Psoas muscle (tissue), 8 donors: ENCODE results near the gene CRYBA2. TPM values are rescaled to one million over a fixed set of nuclear protein-coding genes. Genes with fewer than 3 reads are reported as not detected.

Source experiments
- ATAC-seq, 4 donors: fragments of 200-7000 bp; cut with Tn5 transposase; one replicate each; pipeline ENCODE4 v1.9.1; 2020; ENCODE audit warnings: moderate library complexity in 3 of 4, mild to moderate bottlenecking in 2 of 4
- DNase-seq, 2 donors: peaks; one replicate each; pipeline ENCODE4 v3.0.0-alpha.2; 2020
- H3K27ac ChIP-seq: fragments of 200-600 bp; one replicate; pipeline ENCODE4 v1.8.0; 2022
- H3K27me3 ChIP-seq, 3 donors: fragments of 200-600 bp in 1 of 3; one replicate each; pipeline versions ENCODE4 v1.6.1 to v1.8.0; 2013 to 2022; ENCODE audit warnings: low read length in 2 of 3, mild to moderate bottlenecking in 2 of 3, moderate library complexity in 1 of 3; ENCODE audit not compliant: insufficient read depth in 3 of 3
- H3K36me3 ChIP-seq, 2 donors: fragments of 200-600 bp in 1 of 2; one replicate each; pipeline versions ENCODE4 v1.6.1 to v1.8.0; 2013 to 2022; ENCODE audit warnings: low read depth in 1 of 2, mild to moderate bottlenecking in 1 of 2, moderate library complexity in 1 of 2; ENCODE audit not compliant: insufficient read depth in 1 of 2
- H3K4me1 ChIP-seq: fragments of 200-600 bp; one replicate; pipeline ENCODE4 v1.8.0; 2022
- H3K4me3 ChIP-seq: fragments of 200-600 bp; one replicate; pipeline ENCODE4 v1.8.0; 2022; ENCODE audit warnings: mild to moderate bottlenecking
- H3K9me3 ChIP-seq: fragments of 200-600 bp; one replicate; pipeline ENCODE4 v1.8.0; 2022
- WGBS, 3 donors: extraction: QIAGEN DNeasy Blood & Tissue Kit; methylation state at CpG; one replicate each; pipeline versions ENCODE4 v1.1.6 to v1.1.7; 2013; 5-methylcytosine and 5-hydroxymethylcytosine counted together
- intact Hi-C, 2 donors: fragments of 100-400 bp; cut with DNase I; formaldehyde crosslinking; loops; one replicate each; pipeline versions ENCODE4 v1.11.0 to v1.14.2; 2022
- polyA plus RNA-seq, 3 donors: library from polyadenylated mRNA; stranded (reverse); fragments of 200-250 nt; gene quantifications; one replicate each; pipeline ENCODE4 v1.2.3, GENCODE V29; 2013
- total RNA-seq, 4 donors: library from RNA; stranded (reverse); fragmentation: NEBNext Ultra II Directional in 2 of 4; extraction: Animal tissue kit (Norgen Biotek cat#: 25700) in 2 of 4; gene quantifications; one replicate each; pipeline versions ENCODE4 v1.2.1 to v1.2.4, GENCODE V29; 2021 to 2023
- TF ChIP-seq, protein P1 (sequence below): fragments of 200-600 bp; IDR thresholded peaks from one replicate; pipeline ENCODE4 v1.8.0; 2022; ENCODE audit warnings: antibody characterized with exemption
- donor health status: healthy with polysubstance abuse.
- donor health status: DM: no; HTN: no; CAD: no; lungs with moderate emphysema.
- donor health status: Bipolar disorder and iron deficiency.
- donor health status: healthy.
- donor health status: DM: yes; HTN: yes; CAD: no.
- donor health status: DM: no; HTN: no; CAD: no.
- donor health status: DM: no; HTN: no; CAD: no.
- donor health status: DM: yes; HTN: yes; CAD: no.

Gene CRYBA2
- total and polyA plus RNA-seq, 7 donors: 0.08 TPM; not detected in 6

- TF ChIP-seq, protein P1, sequence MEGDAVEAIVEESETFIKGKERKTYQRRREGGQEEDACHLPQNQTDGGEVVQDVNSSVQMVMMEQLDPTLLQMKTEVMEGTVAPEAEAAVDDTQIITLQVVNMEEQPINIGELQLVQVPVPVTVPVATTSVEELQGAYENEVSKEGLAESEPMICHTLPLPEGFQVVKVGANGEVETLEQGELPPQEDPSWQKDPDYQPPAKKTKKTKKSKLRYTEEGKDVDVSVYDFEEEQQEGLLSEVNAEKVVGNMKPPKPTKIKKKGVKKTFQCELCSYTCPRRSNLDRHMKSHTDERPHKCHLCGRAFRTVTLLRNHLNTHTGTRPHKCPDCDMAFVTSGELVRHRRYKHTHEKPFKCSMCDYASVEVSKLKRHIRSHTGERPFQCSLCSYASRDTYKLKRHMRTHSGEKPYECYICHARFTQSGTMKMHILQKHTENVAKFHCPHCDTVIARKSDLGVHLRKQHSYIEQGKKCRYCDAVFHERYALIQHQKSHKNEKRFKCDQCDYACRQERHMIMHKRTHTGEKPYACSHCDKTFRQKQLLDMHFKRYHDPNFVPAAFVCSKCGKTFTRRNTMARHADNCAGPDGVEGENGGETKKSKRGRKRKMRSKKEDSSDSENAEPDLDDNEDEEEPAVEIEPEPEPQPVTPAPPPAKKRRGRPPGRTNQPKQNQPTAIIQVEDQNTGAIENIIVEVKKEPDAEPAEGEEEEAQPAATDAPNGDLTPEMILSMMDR: no peak
- ATAC-seq (no peak), DNase-seq (peak in 1 of 2 donors; percentile 30)
- Histone ChIP-seq H3K9me3 (no peaks in the 10 kb centered on the region), H3K4me3 (no peak overlapping the region), H3K4me1 (no peaks in the 10 kb centered on the region), H3K36me3 (no peaks in the 10 kb centered on the region), H3K27ac (no peak overlapping the region), H3K27me3 (no peaks in the 10 kb centered on the region)
- intact Hi-C loops: no loop called here
- 82 to 85% (median 83%) methylated on average over 7 of the region's 7 CpGs for WGBS, 3 donors
These were observed 25.1 kb upstream of the CRYBA2 start for GRCh38 chr2:219018286-219018685.

GRCh38 chr2:219017201-219017931, 24.1 kb upstream of the CRYBA2 start:
- H3K27ac ChIP-seq: no peak overlapping the region
- H3K4me3 ChIP-seq: no peak overlapping the region
- intact Hi-C loops: no loop called here
- no peaks in the 10 kb centered on the region for H3K9me3 ChIP-seq
- TF ChIP-seq, protein P1: no peak
- H3K27me3 ChIP-seq: no peaks in the 10 kb centered on the region
- DNase-seq: peak in 1 of 2 donors; percentile 34
- no peaks in the 10 kb centered on the region for H3K36me3 ChIP-seq
- no peaks in the 10 kb centered on the region for H3K4me1 ChIP-seq
- peak in 1 of 4 donors; percentile 34 for ATAC-seq
- 25 to 36% (median 32%) methylated on average over 14 of the region's 14 CpGs for WGBS, 3 donors

DNA sequence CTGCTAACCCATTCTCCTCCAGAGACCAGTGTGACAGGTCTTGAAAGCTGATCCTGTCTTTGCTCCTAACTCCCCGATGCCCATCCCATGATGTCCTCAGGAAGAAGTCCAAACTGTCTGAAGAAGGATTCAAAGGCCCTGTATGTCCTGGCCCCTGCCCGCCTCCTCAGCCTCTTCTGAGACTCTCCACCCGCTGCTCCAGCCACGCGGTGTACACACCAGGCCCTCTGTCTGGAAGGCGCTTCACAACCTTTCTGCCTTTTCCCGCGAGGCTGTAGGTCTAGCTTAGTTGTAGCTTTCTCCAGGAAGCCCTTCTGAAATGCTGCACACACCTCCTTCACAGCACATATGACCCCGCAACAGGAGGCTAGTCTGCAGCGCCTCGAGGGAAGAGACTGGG, 23.5 kb upstream of the CRYBA2 start:
- Histone ChIP-seq H3K4me3 (no peak overlapping the region), H3K27ac (no peak overlapping the region), H3K36me3 (no peaks in the 10 kb centered on the region), H3K9me3 (no peaks in the 10 kb centered on the region), H3K4me1 (no peaks in the 10 kb centered on the region), H3K27me3 (no peaks in the 10 kb centered on the region)
- DNase-seq: peak in 1 of 2 donors; percentile 36
- TF ChIP-seq, protein P1: no peak
- WGBS, 3 donors: 84 to 88% (median 85%) methylated on average over 11 of the region's 11 CpGs
- ATAC-seq: no peak
- intact Hi-C loops: no loop called here

DNA sequence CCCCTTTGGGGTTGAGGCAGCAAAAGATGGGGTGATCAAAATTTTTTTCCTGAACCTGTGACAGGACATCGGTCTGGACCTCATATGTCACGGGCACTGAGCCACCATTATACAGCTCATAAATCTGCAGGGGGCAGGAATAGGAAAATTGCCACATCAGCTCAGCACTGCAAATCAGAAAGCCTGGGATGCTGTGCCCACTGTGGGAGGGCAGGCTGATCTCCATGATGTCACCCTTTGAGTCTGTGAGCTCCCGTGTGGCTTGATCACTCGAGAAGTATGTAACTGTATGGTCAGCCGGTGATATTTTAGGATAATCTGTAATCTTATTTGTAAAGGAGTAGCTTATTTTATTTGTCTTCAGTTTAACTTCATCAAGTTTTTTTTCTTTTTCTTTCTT, 17.7 kb upstream of the CRYBA2 start:
- H3K9me3 ChIP-seq: no peaks in the 10 kb centered on the region
- no peaks in the 10 kb centered on the region for H3K36me3 ChIP-seq
- ATAC-seq (no peak), DNase-seq (no peak)
- intact Hi-C loops: no loop called here
- 64 to 78% (median 68%) methylated on average over 5 of the region's 5 CpGs for WGBS, 3 donors
- no peak overlapping the region for H3K4me3 ChIP-seq
- no peak overlapping the region for H3K27ac ChIP-seq
- TF ChIP-seq, protein P1: no peak
- peaks cover 0 to 32% (median 4%) of the 10 kb centered on the region in 3 donors for H3K27me3 ChIP-seq
- no peaks in the 10 kb centered on the region for H3K4me1 ChIP-seq
